ENCODE data around the gene ZNF322.

Gene ZNF322

DNA sequence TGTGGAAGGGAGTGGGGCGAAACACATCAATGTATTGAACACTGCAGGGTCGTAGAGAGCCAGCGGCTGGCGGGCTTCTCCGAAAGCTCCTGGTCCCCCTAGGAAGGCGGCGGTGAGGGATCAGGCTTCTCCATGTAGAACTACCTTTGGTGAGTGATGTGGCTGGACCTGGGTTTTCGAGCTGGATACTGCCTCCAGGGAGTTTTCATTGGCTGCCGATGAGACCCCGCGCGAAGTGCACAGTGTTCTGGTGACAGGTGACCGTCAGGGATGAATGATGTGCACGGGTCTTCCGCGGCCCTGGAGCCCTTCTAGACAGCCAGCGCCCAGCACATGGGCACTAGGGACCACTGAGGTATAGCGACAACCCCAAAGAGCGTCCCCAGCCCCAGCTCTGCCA lies 46.3 kb downstream of the ZNF322 start:
- no peak for DNase-seq

DNA sequence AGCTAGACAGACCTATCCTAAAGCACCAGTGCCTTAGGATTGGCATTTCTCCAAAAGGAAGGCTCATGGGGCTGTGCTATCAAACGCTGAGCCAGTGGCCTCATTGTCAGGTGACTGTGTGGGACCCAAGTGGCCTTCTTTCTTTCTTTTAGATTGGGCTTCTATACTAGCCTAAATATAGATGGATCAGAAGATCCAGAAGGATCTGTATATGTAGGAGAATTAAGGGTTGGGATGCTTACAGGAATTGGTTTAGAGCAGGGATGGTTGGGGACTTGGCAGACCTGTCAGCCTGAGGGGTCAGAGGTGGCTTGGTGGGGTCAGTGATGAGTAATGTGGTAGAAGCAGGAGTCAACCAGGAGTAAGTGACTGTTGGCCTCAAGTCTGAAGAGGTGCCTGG lies 47.9 kb downstream of the ZNF322 start:
- no peak for DNase-seq

DNA sequence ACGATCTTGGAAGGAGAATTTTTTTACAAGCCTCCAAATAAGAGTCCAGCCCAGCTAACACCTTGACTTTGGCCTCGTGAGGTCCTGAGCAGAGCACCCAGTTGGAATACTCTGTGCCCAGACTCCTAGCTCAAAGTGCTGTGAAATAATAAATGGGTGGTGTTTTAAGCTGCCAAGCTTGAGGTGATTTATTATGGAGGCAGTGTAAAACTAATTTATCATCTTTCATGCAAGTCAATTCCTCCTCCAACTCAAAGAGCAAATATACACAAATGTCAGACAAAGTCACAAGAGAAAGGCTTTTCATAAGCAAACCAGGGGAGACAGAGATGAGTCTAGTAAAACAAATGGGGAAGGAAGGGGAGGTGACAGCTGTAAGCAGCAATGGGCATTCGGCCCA lies 50.1 kb downstream of the ZNF322 start:
- no peak for DNase-seq

DNA sequence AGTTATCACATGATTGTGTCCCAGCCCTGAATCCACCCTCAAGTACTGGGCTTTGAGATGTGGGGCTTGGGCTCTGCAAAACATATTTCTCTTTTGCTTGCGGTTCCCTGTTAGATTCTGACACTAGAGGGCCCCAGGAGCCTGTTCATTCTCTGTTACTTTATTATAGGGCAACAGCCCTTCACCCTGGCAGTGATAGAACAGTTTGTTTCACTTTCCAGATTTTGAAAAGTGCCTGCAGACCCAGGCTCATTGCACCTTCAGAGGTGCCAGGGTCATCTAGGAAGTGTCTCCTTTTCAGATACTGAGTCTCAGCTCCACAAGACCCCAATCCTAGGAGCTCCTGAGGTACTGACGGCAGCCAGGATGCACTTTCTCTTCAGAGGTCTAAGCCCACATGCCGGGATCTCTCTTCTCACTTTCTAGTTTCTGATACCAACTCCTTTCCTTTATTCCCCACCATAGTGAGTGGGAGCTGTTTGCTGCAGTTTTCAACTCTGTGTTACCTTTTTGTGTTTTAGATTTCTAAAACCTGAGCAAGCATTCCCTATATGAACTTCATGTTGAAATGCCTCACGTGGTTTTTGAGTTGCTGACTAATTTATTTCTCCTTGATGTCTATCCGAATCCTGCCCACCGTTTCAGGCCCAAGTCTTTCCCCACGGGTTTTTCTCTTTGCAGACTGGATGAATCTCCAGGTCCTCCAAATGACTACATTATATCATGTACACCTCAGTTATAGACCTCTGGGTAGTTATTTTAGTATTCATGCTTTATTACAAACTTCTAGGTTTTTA lies 51.9 kb downstream of the ZNF322 start:
- no peak for DNase-seq

DNA sequence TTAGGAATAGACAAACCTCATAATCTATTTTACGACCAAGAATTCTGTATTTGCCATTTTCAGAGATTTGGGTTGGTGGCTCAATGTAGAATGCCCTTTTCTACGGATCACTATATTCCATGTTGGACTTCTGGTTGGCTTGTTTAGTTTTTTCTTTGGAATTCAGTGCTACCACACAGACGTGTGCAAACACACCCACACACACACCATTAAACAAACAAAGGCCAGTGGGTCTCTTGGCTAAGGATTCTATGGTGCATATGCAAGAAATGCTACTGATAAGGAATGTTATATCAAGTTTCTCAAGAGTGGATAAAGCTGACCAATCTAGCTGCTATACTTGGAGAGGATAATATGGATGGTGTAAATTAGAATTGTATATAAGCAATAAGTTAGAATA lies 54.7 kb downstream of the ZNF322 start:
- DNase-seq: no peak

- no peak for DNase-seq
Observed at GRCh38 chr6:26604026-26604425, 55.5 kb downstream of the ZNF322 start.

DNA sequence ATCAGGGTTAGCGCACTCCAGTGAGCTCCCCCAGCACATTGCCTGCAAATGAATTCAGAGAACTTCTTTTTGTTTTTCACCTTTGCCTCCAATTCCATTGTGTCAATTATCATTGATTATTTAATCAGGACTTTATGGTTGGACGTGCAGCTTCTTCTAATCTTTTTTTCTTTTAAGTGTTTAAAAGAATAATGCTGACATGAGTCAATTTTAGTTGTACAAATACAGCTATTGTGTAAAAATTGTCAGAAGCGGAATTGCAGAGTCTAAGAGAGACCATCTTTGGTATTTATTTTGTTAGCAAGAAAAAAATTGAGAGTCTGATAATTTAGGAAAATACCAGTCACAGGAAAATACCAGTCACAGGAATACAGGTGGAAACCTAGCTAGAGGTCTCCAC lies 57.3 kb downstream of the ZNF322 start:
- no peak for DNase-seq

- DNase-seq: no peak
Observed at GRCh38 chr6:26600759-26601158, 58.8 kb downstream of the ZNF322 start.

DNA sequence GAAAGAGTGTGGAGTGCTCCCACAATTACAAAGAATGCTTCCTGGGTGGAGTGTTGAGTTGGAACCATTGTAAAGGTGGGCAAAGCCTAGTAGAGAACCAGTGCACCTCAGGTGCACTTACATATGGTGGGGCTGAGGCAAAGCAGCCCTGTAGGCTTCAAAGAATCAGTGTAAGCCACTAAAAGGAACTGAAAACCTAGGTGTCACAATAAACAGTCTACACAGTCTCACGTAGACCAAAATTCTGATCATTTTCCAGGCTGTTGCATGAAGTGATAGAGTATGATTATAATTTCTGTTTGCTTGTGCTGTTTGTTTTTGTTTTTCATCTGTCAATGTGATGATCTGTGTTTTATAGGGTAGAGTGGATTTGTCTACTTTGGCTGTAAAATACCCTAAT lies 60.0 kb downstream of the ZNF322 start:
- DNase-seq: no peak

DNA sequence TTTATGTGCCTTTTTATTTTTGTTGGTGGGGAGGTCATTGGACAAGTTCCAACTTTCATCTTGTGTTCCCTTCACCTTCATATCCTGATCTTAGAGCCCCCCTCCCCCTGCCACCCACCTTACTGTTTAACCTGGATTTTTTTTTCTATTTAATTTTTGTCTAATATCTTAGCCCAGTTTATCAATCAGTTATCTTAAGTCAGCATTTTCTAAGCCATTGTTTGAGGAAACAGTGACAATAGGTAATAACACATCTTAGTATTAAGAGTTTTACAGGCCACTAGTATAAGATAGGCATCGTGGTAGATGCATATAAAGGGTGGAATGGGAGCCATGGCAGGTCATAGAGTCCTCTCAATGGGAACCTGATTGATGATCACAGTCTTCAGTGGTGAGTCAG lies 60.4 kb downstream of the ZNF322 start:
- no peak for DNase-seq

- DNase-seq: no peak
Observed at GRCh38 chr6:26598267-26598666, 61.3 kb downstream of the ZNF322 start.

GRCh38 chr6:26597821-26598220 lies 61.7 kb downstream of the ZNF322 start:
- no peak for DNase-seq

- DNase-seq: no peak
Observed at GRCh38 chr6:26597389-26597766, 62.2 kb downstream of the ZNF322 start.

DNA sequence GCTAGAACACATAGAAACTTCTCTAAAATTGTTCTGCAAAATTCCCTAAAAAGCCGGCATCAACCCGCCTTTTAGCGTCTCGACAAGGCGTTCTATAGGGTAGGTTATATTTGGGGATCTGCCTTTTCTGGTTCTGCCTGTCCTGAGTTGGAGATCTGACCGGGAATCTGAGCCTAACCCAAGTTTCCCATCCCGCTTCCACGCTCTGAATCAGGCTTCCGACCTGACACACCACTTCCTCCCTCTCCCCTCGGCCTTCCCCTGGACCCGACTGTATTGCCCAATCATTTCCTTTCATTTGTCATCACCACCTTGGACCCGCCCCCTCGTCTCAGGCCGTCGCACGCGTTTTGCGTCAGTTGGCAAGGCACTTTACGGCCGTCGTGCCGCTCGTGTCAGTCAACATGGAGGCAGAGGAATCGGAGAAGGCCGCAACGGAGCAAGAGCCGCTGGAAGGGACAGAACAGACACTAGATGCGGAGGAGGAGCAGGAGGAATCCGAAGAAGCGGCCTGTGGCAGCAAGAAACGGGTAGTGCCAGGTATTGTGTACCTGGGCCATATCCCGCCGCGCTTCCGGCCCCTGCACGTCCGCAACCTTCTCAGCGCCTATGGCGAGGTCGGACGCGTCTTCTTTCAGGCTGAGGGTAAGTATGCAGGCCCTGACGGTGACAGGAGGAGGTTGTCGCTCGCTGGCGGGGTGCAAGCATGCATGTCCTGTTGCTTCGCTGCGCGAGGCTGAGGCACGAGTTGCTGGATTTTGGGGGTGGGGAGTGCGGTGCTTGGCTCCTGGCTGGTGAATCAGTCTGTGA lies 62.8 kb downstream of the ZNF322 start, which contains the start of gene ABT1:
Gene ABT1, plus strand, starts transcription at position 375 of the 810 bp plus-strand sequence. Its CDS starts 30 bp downstream, at position 405.
- peak; percentile 93 for DNase-seq

GRCh38 chr6:26595669-26596269 lies 63.8 kb downstream of the ZNF322 start:
- DNase-seq: peak; percentile 86

- no peak for DNase-seq
Observed at GRCh38 chr6:26594730-26595632, 64.6 kb downstream of the ZNF322 start.

DNA sequence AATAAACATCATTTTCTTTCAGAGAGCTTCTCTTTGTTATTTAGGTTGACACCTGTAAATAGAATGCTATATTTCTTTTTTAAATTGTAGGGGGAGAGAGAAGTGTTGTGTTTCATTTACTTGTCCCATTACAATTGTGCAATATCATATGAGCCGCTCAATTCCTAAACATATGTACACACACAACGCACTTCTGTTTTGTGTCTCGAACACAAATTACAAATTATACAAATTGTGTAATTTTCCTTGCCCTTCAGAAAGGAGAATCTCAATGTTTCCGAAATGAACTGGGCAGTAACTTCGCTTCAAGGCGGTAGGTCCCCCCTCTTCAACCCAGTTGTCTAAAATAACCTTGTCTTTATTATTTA lies 65.4 kb downstream of the ZNF322 start:
- no peak for DNase-seq

GRCh38 chr6:26593278-26594130 lies 66.0 kb downstream of the ZNF322 start:
- no peak for DNase-seq

GRCh38 chr6:26592649-26593048 lies 66.9 kb downstream of the ZNF322 start:
- DNase-seq: no peak

- no peak for DNase-seq
Observed at GRCh38 chr6:26588965-26589364, 70.6 kb downstream of the ZNF322 start.
